Neural crest cell (in vitro differentiated cells): ENCODE results near the gene KRTAP5-10. TPM values are rescaled to one million over a fixed set of nuclear protein-coding genes. Genes with fewer than 3 reads are reported as not detected.

Source experiments
- DNase-seq: peaks from one replicate; pipeline ENCODE4 v3.0.0; 2021; ENCODE audit warnings: low read depth, mixed read lengths, low spot score
- H3K27ac Mint-ChIP-seq: one replicate; pipeline ENCODE4 v1.8.0; 2021; ENCODE audit warnings: mild to moderate bottlenecking, mixed read lengths; ENCODE audit not compliant: unreplicated experiment
- H3K27me3 Mint-ChIP-seq: 2 replicates; pipeline ENCODE4 v1.8.0; 2021; ENCODE audit warnings: low read depth, mild to moderate bottlenecking, mixed read lengths
- H3K36me3 Mint-ChIP-seq: 2 replicates; pipeline ENCODE4 v1.8.0; 2021; ENCODE audit warnings: low read depth, mild to moderate bottlenecking, mixed read lengths
- H3K4me1 Mint-ChIP-seq: 2 replicates; pipeline ENCODE4 v1.8.0; 2021; ENCODE audit warnings: mixed read lengths
- H3K4me3 Mint-ChIP-seq: one replicate; pipeline ENCODE4 v1.8.0; 2021; ENCODE audit warnings: mild to moderate bottlenecking, mixed read lengths
- H3K9me3 Mint-ChIP-seq: 2 replicates; pipeline ENCODE4 v1.8.0; 2021; ENCODE audit warnings: mixed read lengths
- CTCF ChIP-seq: fragments of 200-600 bp; sonication (generic); conservative IDR thresholded peaks from 2 replicates; pipeline ENCODE4 v1.5.0; 2021; ENCODE audit warnings: antibody characterized with exemption, mild to moderate bottlenecking
- total RNA-seq: library from RNA; stranded (reverse); gene quantifications from 2 replicates; pipeline ENCODE4 v1.2.1, GENCODE V29; 2021

The KRTAP5-10 gene
- total RNA-seq, 1 donor from 2014 or later = not detected

- Mint-ChIP-seq H3K36me3 (no peaks in the 10 kb centered on the region), H3K27me3 (no peaks in the 10 kb centered on the region), H3K9me3 (no peaks in the 10 kb centered on the region), H3K27ac (no peak overlapping the region), H3K4me3 (no peak overlapping the region), H3K4me1 (no peaks in the 10 kb centered on the region)
- no peak for DNase-seq
- TF ChIP-seq CTCF = no peak
Observed at GRCh38 chr11:71551711-71552110, 13.7 kb upstream of the KRTAP5-10 start.

- Mint-ChIP-seq H3K36me3 (no peaks in the 10 kb centered on the region), H3K27ac (no peak overlapping the region), H3K4me1 (no peaks in the 10 kb centered on the region), H3K27me3 (no peaks in the 10 kb centered on the region), H3K4me3 (no peak overlapping the region), H3K9me3 (peaks cover 2% of the 10 kb centered on the region)
- TF ChIP-seq CTCF = no peak
- DNase-seq = no peak
Observed at GRCh38 chr11:71554996-71555395, 10.4 kb upstream of the KRTAP5-10 start.

- no peak overlapping the region for H3K27ac Mint-ChIP-seq
- no peak for TF ChIP-seq CTCF
- no peak overlapping the region for H3K4me3 Mint-ChIP-seq
- no peak for DNase-seq
- no peaks in the 10 kb centered on the region for H3K4me1 Mint-ChIP-seq
- H3K27me3 Mint-ChIP-seq = no peaks in the 10 kb centered on the region
- peaks cover 2% of the 10 kb centered on the region for H3K36me3 Mint-ChIP-seq
- peaks cover 4% of the 10 kb centered on the region for H3K9me3 Mint-ChIP-seq
Observed at GRCh38 chr11:71555508-71555907, 9.9 kb upstream of the KRTAP5-10 start.

GRCh38 chr11:71556018-71556417, 9.3 kb upstream of the KRTAP5-10 start:
- DNase-seq = no peak
- TF ChIP-seq CTCF = no peak
- Mint-ChIP-seq H3K9me3 (peaks cover 4% of the 10 kb centered on the region), H3K36me3 (peaks cover 2% of the 10 kb centered on the region), H3K27me3 (no peaks in the 10 kb centered on the region), H3K27ac (no peak overlapping the region), H3K4me3 (no peak overlapping the region), H3K4me1 (no peaks in the 10 kb centered on the region)

GRCh38 chr11:71557257-71557656, 8.1 kb upstream of the KRTAP5-10 start:
- Mint-ChIP-seq H3K36me3 (peaks cover 2% of the 10 kb centered on the region), H3K4me1 (no peaks in the 10 kb centered on the region), H3K27me3 (peaks cover under 1% of the 10 kb centered on the region), H3K9me3 (peaks cover 4% of the 10 kb centered on the region), H3K4me3 (no peak overlapping the region), H3K27ac (no peak overlapping the region)
- no peak for TF ChIP-seq CTCF
- DNase-seq = no peak

GRCh38 chr11:71558996-71559395, 6.4 kb upstream of the KRTAP5-10 start:
- H3K9me3 Mint-ChIP-seq = peaks cover 4% of the 10 kb centered on the region
- no peak overlapping the region for H3K27ac Mint-ChIP-seq
- H3K27me3 Mint-ChIP-seq = peaks cover 8% of the 10 kb centered on the region
- H3K36me3 Mint-ChIP-seq = peaks cover 2% of the 10 kb centered on the region
- no peak for TF ChIP-seq CTCF
- no peak overlapping the region for H3K4me3 Mint-ChIP-seq
- DNase-seq = no peak
- no peaks in the 10 kb centered on the region for H3K4me1 Mint-ChIP-seq
